Stimulated activated CD4-positive, alpha-beta T cell treated with anti-CD3 and anti-CD28 coated beads, Interleukin-12 subunit alpha, Interleukin-12 subunit beta, amount 100 ng/mL, for 48 hours (primary cell): Measurements from ENCODE around the gene GOLGA2.
"Not testable (repeated sequence)": the region's sequence is repeated elsewhere in the genome, so short reads cannot be mapped to it uniquely, and the experiment has no call there.

Experiments
- DNase-seq, 3 donors: peaks; one replicate each; pipeline ENCODE4 v3.0.0-alpha.2; 2020; ENCODE audit warnings: low read depth in 2 of 3, low spot score in 1 of 3

Gene GOLGA2

DNA sequence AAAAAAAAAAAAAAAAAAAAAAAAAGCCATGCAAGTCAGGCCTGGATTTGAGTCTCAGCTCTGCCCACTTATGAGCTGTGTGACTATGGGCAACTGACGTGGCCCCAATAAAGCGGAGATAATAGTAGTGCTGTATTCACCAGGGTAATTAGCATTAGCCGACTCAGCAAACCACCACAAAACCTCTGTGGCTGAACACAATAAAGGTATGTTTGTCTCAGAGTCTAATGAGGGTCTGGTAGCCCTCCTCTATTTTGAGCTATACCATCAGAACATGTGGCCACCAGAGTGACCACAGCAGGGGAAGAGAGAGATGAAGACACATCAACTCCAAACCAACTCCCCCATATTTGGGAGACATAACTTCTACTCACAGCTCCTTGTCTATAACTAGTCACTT, 16.2 kb upstream of the GOLGA2 start:
- DNase-seq, result no peak

DNA sequence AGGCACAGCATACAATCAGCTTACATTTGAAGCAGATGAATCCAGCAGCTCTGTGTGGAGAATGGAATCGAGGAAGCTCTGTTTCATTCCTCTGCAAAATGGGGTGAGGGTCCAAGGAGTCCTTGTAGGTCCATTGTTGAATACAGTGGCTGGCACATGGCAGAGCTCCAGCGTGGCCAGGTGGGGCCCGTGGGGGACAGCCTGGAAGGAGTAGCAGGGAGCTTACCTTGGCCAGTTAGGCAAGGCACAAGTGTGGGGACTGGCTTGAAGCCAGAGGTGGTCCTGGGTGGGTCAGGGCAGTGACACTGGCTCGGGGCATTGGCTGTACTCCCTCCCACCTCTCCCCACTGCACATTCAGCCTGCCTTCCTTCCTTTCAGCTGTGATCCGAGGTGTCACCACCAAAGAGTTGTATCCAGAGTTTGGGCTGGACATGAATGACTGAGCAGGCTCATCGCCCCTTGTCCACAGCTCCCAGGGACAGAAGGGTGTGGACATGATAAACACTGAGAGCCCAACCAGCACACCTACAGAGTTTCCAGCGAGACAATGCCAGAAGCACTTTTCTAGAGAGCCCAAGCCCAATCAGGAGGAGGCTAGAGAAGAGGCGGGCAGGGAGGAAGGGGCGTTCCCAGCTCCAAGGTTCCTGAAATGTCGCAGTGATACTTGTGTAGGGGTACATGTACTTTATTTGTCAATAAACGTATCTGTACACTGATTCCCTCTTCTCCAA, 12.6 kb upstream of the GOLGA2 start:
- DNase-seq, result no peak

DNA sequence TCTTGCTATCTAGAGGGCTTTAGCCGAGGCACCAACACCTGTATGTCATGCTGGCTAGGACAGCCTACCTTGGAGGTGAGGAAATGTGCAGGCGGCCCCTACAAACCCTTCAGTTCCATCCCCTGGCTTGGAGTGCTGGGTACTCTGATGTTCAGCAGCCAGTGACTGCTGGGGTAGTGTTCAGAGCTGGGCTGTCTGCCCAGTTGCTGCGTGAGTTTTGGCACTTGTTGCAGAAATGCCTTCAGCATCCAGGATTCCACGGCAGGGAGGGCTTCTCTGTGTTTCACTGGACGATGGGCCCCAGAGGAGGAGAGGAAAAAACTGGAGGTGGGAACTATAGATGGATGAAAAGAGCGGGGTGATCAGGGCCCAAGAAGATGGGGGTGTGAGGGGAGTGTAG, 10.6 kb upstream of the GOLGA2 start:
- no peak for DNase-seq

DNA sequence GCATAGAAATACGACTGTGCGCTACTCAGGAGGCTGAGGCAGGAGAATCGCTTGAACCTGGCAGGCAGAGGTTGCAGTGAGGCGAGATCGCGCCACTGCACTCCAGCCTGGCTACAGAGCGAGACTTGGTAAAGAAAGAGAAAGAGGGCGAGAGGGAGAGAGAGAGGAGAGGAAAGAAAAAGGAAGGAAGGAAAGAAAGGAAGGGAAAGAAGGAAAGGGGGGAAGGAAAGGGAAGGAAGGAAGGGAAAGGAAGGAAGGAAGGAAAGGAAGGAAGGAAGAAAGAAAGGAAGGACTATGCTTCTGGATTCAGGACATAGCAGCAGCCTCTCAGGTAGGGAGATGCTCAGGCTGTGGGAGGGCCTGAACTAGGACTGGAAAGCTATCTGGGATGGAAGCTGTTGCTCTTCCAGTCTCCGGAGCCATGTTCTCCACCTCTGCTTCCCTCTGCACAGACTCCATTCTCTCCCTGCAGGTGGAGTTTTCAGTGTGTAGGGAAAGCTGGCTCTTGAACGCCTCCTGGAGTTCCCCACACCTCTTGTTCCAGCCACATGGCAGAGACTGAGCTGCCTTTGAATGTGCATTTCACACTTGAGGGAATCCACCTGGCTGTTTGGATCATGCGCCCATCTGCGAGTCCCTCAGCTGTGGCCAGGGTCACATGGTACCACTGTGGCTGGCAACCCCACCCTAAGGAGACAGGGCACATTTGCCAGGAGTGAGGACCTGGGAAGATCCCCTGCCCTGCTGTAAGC, 9.4 kb upstream of the GOLGA2 start:
- DNase-seq, result no peak

GRCh38 chr9:128282500-128282899, 6.7 kb upstream of the GOLGA2 start:
- DNase-seq, result no peak

DNA sequence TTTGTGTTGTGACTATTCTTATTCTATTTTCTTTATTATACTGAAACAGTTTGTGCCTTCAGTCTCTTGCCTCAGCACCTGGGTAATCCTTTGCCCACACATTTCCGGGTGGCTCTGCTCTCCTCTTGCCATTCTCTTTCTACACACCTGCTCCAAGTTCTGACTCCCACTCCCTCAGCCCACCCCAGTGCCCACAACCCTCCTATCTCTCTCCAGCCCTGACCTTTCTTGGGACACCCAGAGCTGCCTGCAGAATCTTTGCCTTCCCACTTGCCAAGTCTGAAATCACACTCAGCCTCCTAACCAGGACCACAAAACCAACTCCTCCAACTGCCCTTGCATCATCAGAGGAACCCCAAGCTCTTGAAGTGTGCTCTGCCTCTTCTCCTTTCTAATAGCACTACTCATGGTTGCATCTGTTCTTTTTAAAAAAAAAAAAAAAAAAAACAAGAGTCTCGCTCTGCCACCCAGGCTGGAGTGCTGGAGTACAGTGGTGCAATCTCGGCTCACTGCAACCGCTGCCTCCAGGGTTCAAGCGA, 4.3 kb upstream of the GOLGA2 start:
- no peak for DNase-seq

DNA sequence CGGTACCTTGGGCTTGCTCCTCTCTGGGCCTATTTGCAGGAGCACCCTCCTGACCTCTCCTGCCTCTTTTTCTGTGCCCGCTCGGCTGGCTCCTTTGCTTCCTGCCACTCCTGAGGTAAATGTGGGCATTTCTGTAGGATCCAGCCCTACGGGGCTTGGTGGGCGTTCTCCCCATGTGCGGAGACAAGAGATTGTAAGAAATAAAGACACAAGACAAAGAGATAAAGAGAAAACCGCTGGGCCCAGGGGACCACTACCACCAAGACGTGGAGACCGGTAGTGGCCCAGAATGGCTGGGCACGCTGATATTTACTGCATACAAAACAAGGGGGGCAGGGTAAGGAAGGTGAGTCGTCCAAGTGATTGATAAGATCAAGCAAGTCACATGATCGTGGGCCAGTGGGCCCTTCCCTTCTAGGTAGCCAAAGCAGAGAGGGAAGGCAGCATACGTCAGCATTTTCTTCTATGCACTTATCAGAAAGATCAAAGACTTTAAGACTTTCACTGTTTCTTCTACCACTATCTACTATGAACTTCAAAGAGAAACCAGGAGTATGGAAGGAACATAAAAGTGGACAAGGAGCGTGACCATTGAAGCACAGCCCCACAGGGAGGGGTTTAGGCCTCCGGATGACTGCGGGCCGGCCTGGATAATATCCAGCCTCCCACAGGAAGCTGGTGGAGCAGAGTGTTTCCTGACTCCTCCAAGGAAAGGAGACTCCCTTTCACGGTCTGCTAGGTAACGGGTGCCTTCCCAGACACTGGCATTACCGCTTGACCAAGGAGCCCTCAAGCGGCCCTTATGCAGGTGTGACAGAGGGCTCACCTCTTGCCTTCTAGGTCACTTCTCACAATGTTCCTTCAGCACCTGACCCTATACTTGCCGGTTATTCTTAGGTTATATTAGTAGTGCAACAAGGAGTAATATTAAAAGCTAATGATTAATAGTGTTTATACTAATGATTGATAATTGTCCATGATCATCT, 3.6 kb upstream of the GOLGA2 start:
- not testable (repeated sequence) for DNase-seq

DNA sequence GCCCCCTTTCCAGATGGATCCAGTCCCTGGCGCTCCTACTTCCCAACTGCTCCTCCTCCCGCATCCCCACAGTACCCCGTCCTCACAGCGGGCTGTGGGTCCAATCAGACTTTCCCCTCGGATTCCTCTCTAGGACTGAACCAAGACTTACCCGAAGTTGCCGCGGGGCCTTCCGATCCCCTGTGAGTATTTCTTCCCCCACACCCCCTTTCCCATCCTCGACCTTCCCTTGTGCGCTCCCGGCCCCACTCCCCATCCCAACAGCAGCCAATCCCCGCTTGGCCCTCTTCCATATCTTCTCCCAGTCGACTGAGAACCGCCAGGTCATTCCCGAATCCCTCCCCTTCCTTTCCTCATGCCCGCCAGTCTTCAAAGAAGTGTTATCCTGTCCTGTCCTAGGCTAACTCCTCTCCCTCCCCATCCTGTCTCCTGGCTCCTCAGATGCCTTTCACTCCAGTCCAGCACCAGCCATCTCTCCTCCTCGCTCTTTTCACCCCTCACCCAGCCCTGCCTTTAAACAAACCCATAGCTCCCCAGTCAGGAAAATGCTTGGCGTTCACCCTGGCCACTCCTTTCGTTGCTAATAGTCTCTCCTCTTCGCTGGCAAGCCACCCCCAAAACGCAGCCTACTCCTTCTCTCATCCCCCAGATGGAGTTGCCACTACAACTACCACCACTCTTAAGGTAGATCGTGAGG, 915 bp upstream of the GOLGA2 start:
- no peak for DNase-seq

DNA sequence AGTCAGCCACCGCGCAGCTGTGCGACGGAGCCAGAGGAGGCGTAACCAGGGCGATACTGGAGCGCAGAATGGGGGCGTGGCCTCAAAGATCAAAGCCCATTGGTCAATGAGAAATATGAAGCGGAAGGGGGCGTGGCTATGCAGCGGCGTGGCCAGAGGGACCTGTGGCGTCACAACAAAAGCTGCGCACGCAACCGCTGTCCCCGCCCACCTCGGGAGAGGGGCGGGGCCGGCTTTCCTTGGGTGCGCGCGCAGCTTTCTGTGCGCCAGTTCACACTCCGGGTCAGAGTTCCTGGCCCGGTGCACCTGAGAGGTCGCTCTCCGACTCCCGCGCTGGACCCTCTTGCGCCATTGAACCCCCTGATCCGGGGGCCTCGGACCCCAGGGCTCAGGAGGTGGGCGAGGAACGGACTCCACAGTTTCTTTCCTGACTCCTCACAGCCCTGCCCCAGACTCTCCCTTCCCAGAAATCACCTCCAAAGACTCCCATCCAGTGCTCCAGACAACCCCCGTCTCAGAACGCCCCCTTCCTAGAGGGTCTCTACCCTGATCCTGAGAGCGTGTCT, 284 bp upstream of the GOLGA2 start, which contains the start of gene SWI5:
TSS of gene SWI5 (plus strand) at position 269 of the 566 bp plus-strand sequence.
- DNase-seq, result peak; percentile 100

DNA sequence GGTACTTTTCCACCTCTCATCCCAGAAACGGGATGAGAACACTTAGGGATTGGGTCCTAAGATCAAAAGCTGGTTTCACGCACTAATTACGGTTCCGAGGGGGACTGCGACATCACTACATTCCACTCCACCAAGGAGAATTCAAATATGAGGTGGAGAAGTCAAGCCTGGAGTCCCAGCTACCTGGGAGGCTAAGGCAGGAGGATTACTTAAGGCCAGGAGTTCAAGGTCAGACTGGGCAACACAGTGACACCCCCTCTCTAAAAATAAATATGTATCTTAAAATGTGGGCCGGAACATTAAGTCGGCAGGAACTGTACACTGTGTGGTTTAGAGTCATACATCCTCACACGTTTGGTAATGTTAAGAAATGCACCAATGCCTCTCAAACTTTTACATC, 1.6 kb downstream of the GOLGA2 start:
- DNase-seq, result no peak

GRCh38 chr9:128271512-128271911, 4.3 kb downstream of the GOLGA2 start:
- no peak for DNase-seq

DNA sequence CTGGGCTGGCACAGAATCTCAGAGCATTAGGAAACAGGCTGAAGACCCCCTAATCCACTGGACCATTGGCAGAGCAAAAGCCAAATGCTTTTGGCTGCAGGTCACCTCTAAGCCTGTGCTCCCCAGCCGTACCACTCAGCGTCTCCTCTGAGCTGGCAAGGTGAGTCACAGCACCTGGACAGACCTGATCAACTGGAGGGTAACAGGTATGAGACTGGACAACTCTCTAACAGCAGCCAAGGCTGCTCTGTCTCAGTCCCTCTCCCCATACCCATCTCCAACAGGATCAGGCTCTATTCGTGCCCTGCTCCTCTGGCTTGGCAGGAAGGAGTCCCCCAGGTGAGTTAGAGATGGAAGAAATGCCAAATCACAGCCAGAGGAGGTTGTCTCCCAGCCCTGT, 4.7 kb downstream of the GOLGA2 start:
- DNase-seq, result no peak

GRCh38 chr9:128266868-128267590, 8.8 kb downstream of the GOLGA2 start:
- no peak for DNase-seq

- DNase-seq, result no peak
These were observed 10.4 kb downstream of the GOLGA2 start for GRCh38 chr9:128265348-128265847.

- no peak for DNase-seq
These were observed 13.1 kb downstream of the GOLGA2 start for GRCh38 chr9:128262687-128263086.

- DNase-seq, result no peak
These were observed 15.5 kb downstream of the GOLGA2 start for GRCh38 chr9:128260340-128260739.

GRCh38 chr9:128259156-128259555, 16.7 kb downstream of the GOLGA2 start:
- DNase-seq, result no peak

- no peak for DNase-seq
These were observed 17.5 kb downstream of the GOLGA2 start for GRCh38 chr9:128258326-128258725.

DNA sequence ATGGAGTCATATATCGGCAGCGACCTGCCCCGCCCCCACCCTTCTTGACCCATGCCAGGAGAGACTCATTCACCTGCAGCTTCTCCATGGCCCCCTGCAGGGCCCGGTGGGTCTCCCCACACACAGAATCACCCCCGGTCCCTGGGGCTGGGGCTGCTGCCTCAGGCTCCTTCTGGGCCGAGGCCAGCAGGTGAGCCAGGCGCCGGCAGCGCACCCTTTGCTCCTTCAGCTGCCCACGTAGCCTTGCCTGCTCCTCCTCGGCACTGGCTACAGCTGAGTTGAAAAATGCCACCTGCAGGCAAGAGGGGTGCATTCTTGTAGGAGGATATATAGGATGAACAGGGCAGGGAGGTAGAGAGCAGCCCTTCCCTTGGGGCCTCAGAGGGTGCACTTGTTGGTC, 17.9 kb downstream of the GOLGA2 start:
- no peak for DNase-seq
